ENCODE results near the gene PTPRS.

- TF ChIP-seq ZNF311 (tag by site-specific recombination; IDR thresholded peaks at IDR 0.05; ENCODE audit: borderline replicate concordance) (no peak), ZNF292 (tag by site-specific recombination; IDR thresholded peaks at IDR 0.05; ENCODE audit: borderline replicate concordance, low read depth) (no peak), ZBTB10 (tag by site-specific recombination; IDR thresholded peaks at IDR 0.05) (no peak), ATF2 (tag by site-specific recombination; IDR thresholded peaks at IDR 0.05; ENCODE audit: low read depth) (no peak), ZNF211 (tag by site-specific recombination; IDR thresholded peaks at IDR 0.05; ENCODE audit: low read depth) (no peak), FEZF1 (tag by site-specific recombination; IDR thresholded peaks at IDR 0.05) (no peak), RBAK (tag by site-specific recombination; IDR thresholded peaks at IDR 0.05) (no peak), IKZF3 (tag by site-specific recombination; IDR thresholded peaks at IDR 0.05) (no peak), ZNF146 (tag by site-specific recombination; IDR thresholded peaks at IDR 0.05) (no peak), ELK4 (IDR thresholded peaks at IDR 0.05; ENCODE audit: borderline replicate concordance, low read depth, low read length) (no peak), ZNF391 (tag by site-specific recombination; IDR thresholded peaks at IDR 0.05; ENCODE audit: borderline replicate concordance, low read depth) (no peak), GFI1B (tag by site-specific recombination; IDR thresholded peaks at IDR 0.05) (no peak)
Measured at GRCh38 chr19:5356428-5356827, 15.8 kb upstream of the PTPRS start.
